ENCODE measurements around the gene PTPRN2. TPM values are rescaled to one million over a fixed set of nuclear protein-coding genes. Genes with fewer than 3 reads are reported as not detected.

PTPRN2 gene
- total RNA-seq, 1 donor from 2014 or later: 11.4 TPM

DNA sequence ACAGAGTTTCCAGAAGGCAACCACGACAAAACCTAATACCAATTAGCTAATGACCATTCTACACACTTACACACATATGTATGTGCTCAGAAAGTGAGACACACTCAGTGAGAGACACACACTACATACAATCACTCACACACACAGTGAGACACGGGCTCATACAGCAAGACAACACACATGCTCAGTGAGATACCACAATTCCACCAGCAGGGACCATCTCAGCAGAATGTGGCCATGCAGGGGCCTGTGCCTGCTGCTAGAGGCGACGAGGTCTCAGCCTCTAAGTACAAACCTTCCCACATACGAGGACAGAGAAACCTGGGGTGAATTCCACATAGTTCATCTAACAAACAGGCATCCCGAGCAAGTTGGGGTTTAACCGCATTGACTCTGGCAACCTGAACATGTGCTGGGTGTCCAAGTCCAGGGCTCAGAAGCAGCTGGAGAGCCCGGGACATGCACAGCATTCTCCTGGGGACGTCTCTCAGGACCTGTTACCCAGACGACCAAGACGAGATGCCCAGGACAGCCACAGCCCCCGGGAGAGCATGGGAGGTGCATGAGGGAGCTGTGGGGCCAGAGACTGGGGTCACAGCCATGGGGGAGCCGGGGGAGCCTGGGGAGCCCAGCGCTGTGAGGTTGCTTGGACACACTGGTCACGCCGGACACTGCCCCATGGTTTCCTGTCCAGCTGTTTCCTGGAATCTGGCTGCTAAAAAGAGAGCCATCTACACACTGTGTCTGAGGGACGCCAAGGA lies 523.6 kb downstream of the PTPRN2 start:
- no peaks in the 10 kb centered on the region for H3K36me3 Mint-ChIP-seq (ENCODE audit: insufficient read depth)

DNA sequence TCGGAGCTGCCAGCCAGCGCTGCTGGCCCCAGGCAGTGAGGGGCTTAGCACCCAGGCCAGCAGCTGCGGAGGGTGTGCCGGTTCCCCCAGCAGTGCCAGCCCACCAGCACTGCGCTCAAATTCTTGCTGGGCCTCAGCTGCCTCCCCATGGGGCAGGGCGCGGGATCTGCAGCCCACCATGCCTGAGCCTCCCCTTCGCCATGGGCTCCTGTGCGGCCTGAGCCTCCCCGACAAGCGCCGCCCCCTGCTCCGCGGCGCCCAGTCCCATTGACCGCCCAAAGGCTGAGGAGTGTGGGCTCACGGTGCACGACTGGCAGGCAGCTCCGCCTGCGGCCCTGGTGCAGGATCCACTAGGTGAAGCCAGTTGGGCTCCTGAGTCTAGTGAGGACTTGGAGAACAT lies 525.0 kb downstream of the PTPRN2 start:
- Mint-ChIP-seq H3K4me3 (ENCODE audit: low read depth) (no peak overlapping the region), H3K9me3 (ENCODE audit: low read depth) (peaks cover 3% of the 10 kb centered on the region), H3K36me3 (ENCODE audit: insufficient read depth) (no peaks in the 10 kb centered on the region), H3K4me1 (ENCODE audit: low read depth) (no peaks in the 10 kb centered on the region), H3K27ac (no peak overlapping the region), H3K27me3 (no peaks in the 10 kb centered on the region)
- no peak for DNase-seq (ENCODE audit: low spot score, unreplicated experiment)
- TF ChIP-seq, protein P1, sequence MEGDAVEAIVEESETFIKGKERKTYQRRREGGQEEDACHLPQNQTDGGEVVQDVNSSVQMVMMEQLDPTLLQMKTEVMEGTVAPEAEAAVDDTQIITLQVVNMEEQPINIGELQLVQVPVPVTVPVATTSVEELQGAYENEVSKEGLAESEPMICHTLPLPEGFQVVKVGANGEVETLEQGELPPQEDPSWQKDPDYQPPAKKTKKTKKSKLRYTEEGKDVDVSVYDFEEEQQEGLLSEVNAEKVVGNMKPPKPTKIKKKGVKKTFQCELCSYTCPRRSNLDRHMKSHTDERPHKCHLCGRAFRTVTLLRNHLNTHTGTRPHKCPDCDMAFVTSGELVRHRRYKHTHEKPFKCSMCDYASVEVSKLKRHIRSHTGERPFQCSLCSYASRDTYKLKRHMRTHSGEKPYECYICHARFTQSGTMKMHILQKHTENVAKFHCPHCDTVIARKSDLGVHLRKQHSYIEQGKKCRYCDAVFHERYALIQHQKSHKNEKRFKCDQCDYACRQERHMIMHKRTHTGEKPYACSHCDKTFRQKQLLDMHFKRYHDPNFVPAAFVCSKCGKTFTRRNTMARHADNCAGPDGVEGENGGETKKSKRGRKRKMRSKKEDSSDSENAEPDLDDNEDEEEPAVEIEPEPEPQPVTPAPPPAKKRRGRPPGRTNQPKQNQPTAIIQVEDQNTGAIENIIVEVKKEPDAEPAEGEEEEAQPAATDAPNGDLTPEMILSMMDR (IDR thresholded peaks at IDR 0.05; ENCODE audit: unreplicated experiment): no peak

More for the DNA sequence above, 523.6 kb downstream of the PTPRN2 start:
- Mint-ChIP-seq H3K27me3 (no peaks in the 10 kb centered on the region), H3K27ac (no peak overlapping the region), H3K4me1 (ENCODE audit: low read depth) (no peaks in the 10 kb centered on the region), H3K9me3 (ENCODE audit: low read depth) (peaks cover 3% of the 10 kb centered on the region), H3K4me3 (ENCODE audit: low read depth) (no peak overlapping the region)
- TF ChIP-seq, protein P1 (IDR thresholded peaks at IDR 0.05; ENCODE audit: unreplicated experiment): no peak
- no peak for DNase-seq (ENCODE audit: low spot score, unreplicated experiment)

DNA sequence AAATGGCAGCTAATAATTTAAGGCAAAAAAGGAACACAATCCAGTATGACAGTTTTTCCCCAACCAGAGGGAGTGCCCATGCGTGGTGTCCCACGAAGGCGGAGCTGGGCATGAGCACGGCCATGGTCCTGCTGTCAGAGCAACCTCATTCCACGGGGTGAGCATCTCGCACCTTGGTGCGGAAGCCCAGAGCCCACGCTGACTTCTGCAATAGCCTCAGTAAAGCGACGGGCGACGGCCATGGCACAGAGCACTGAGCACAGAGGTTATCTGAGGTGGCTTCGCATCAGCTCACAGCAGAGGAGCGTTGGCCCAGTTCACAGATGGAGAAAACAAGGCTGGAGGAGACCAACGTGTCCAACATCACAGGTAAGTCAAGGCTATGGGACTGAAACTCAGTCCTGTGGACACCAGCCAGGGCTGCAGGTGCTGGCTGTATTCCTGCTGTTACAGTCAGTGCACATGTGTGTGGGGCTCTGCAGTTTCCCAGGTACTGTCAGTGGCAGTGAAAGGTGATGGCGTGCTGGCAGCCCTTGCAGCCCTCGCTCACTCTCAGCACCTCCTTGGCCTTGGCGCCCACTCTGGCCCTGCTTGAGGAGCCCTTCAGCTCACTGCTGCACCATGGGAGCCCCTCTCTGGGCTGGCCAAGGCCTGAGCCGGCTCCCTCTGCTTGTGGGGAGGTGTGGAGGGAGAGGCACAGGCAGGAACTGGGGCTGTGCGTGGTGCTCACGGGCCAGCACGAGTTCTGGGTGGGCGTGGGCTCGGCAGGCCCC lies 525.6 kb downstream of the PTPRN2 start:
- TF ChIP-seq, protein P1 (IDR thresholded peaks at IDR 0.05; ENCODE audit: unreplicated experiment): no peak
- DNase-seq (ENCODE audit: low spot score, unreplicated experiment): no peak
- Mint-ChIP-seq H3K4me3 (ENCODE audit: low read depth) (no peak overlapping the region), H3K27me3 (no peaks in the 10 kb centered on the region), H3K4me1 (ENCODE audit: low read depth) (no peaks in the 10 kb centered on the region), H3K27ac (no peak overlapping the region), H3K36me3 (ENCODE audit: insufficient read depth) (no peaks in the 10 kb centered on the region), H3K9me3 (ENCODE audit: low read depth) (peaks cover 3% of the 10 kb centered on the region)

DNA sequence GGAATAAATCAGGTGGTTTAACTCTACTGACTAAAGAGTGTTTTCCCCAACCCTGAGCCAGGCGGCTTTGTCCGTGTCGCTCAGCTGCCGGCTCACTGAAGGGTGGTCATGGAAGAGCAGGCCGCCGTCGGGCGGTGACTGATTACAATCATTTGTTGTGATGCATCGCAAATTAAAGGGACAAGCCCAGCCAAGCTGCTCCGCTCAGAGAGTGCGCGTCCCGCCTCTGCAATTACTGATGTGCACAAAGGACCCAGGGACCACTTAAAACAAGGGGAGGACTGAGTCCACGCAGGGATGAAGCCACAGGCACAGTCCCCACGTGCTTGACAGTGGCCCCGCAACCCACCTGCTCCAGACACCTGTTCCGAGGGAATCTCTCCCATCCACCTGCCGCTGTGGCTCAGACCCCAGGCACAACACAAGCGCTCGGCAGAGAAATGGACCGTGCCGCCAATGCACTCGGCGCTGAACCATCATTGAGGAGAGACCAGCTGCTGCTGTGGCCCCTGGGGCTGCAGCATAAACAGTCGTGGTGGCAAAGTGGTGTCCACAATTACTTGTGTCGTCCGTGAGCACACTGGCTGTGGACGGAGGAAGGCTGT lies 526.5 kb downstream of the PTPRN2 start:
- no peak for DNase-seq (ENCODE audit: low spot score, unreplicated experiment)
- H3K36me3 Mint-ChIP-seq (ENCODE audit: insufficient read depth): no peaks in the 10 kb centered on the region
- H3K27ac Mint-ChIP-seq: no peak overlapping the region
- H3K9me3 Mint-ChIP-seq (ENCODE audit: low read depth): peaks cover 3% of the 10 kb centered on the region
- no peaks in the 10 kb centered on the region for H3K27me3 Mint-ChIP-seq
- no peaks in the 10 kb centered on the region for H3K4me1 Mint-ChIP-seq (ENCODE audit: low read depth)
- H3K4me3 Mint-ChIP-seq (ENCODE audit: low read depth): no peak overlapping the region
- TF ChIP-seq, protein P1 (IDR thresholded peaks at IDR 0.05; ENCODE audit: unreplicated experiment): no peak

DNA sequence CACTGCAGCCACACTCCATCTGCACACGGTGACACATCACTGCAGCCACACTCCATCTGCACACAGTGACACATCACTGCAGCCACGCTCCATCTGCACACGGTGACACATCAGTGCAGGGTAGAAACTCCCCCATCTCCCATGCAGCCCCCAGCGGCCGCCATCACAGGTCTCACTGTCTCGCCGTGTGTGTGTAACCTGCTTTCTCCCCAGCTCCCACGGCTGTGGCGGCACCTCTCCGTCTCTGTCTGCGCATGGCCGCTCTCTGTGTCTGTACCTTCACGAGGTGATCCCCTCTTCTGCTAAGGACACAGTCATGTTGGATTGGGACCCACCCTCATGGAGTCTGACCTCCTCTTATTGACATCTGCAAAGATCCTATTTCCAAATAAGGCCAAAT lies 527.4 kb downstream of the PTPRN2 start:
- TF ChIP-seq, protein P1 (IDR thresholded peaks at IDR 0.05; ENCODE audit: unreplicated experiment): no peak
- no peak overlapping the region for H3K27ac Mint-ChIP-seq
- H3K4me3 Mint-ChIP-seq (ENCODE audit: low read depth): no peak overlapping the region
- no peak for DNase-seq (ENCODE audit: low spot score, unreplicated experiment)
- H3K9me3 Mint-ChIP-seq (ENCODE audit: low read depth): peaks cover 10% of the 10 kb centered on the region
- no peaks in the 10 kb centered on the region for H3K36me3 Mint-ChIP-seq (ENCODE audit: insufficient read depth)
- no peaks in the 10 kb centered on the region for H3K4me1 Mint-ChIP-seq (ENCODE audit: low read depth)
- H3K27me3 Mint-ChIP-seq: no peaks in the 10 kb centered on the region
